ENCODE data around the gene CIAPIN1. TPM values are rescaled to one million over a fixed set of nuclear protein-coding genes. Genes with fewer than 3 reads are reported as not detected.

CIAPIN1 gene
- total and polyA plus RNA-seq, 8 donors = 14.0 to 146 (median 32.7) TPM

DNA sequence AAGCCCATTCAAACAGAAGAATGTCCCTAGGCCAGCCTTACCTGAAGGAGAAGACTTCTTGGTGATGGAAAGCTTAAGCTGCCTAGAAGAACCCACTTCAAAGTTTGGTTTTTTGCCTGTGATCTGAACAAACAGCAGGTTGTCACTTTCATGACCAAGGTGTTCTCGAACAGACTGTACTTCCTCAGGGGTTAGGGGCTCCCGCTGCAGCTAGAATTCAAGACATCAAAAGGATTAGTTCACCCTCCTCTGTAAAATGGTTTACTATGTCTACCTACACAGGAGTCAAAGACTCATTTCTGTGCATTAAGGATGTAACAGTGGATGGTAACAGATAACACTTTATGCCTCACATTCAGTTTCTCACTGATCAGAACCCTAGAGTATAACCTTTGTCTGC, 13.2 kb downstream of the CIAPIN1 start:
- H3K36me3 ChIP-seq = peaks cover 82 to 100% (median 98%) of the 10 kb centered on the region in 4 donors
- intact Hi-C loops (cut with DNase I; ENCODE audit: low total_unique reads) = no loop called here
- TF ChIP-seq, protein P1, sequence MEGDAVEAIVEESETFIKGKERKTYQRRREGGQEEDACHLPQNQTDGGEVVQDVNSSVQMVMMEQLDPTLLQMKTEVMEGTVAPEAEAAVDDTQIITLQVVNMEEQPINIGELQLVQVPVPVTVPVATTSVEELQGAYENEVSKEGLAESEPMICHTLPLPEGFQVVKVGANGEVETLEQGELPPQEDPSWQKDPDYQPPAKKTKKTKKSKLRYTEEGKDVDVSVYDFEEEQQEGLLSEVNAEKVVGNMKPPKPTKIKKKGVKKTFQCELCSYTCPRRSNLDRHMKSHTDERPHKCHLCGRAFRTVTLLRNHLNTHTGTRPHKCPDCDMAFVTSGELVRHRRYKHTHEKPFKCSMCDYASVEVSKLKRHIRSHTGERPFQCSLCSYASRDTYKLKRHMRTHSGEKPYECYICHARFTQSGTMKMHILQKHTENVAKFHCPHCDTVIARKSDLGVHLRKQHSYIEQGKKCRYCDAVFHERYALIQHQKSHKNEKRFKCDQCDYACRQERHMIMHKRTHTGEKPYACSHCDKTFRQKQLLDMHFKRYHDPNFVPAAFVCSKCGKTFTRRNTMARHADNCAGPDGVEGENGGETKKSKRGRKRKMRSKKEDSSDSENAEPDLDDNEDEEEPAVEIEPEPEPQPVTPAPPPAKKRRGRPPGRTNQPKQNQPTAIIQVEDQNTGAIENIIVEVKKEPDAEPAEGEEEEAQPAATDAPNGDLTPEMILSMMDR (IDR thresholded peaks at IDR 0.05) = no peak
- TF ChIP-seq POLR2A (IDR thresholded peaks at IDR 0.05) (no peak), POLR2AphosphoS5 (IDR thresholded peaks at IDR 0.05) (no peak), EP300 (IDR thresholded peaks at IDR 0.05) (no peak)
- no peaks in the 10 kb centered on the region for H3K27me3 ChIP-seq
- H3K4me3 ChIP-seq = no peak overlapping the region
- WGBS, 5 donors = 93 to 97% (median 94%) methylated on average over 2 of the region's 2 CpGs
- H3K27ac ChIP-seq = no peak overlapping the region
- H3K9me3 ChIP-seq = no peaks in the 10 kb centered on the region
- DNase-seq = no peak
- peaks cover 0 to 10% (median 3%) of the 10 kb centered on the region in 4 donors for H3K4me1 ChIP-seq

GRCh38 chr16:57432989-57433388, 14.2 kb downstream of the CIAPIN1 start:
- DNase-seq = peak in 1 of 2 donors; percentile 11
- 82 to 91% (median 88%) methylated on average over 3 of the region's 3 CpGs for WGBS, 5 donors
- peaks cover 85 to 100% (median 98%) of the 10 kb centered on the region in 4 donors for H3K36me3 ChIP-seq
- intact Hi-C loops (cut with DNase I; ENCODE audit: low total_unique reads) = no loop called here
- H3K27me3 ChIP-seq = no peaks in the 10 kb centered on the region
- H3K9me3 ChIP-seq = no peaks in the 10 kb centered on the region
- peaks cover 0 to 10% (median 3%) of the 10 kb centered on the region in 4 donors for H3K4me1 ChIP-seq
- no peak overlapping the region for H3K4me3 ChIP-seq
- H3K27ac ChIP-seq = peak overlapping the region in 2 of 5 donors; percentile 37 to 52
- TF ChIP-seq EP300 (IDR thresholded peaks at IDR 0.05) = no peak
- no peak for TF ChIP-seq POLR2AphosphoS5 (IDR thresholded peaks at IDR 0.05)
- TF ChIP-seq POLR2A (IDR thresholded peaks at IDR 0.05) = no peak
- TF ChIP-seq, protein P1 (IDR thresholded peaks at IDR 0.05) = no peak

- 51 to 84% (median 71%) methylated on average over 2 of the region's 2 CpGs for WGBS, 5 donors
- peaks cover 0 to 10% (median 4%) of the 10 kb centered on the region in 4 donors for H3K4me1 ChIP-seq
- peak overlapping the region in 3 of 5 donors; percentile 37 to 52 (median 41) for H3K27ac ChIP-seq
- no peaks in the 10 kb centered on the region for H3K9me3 ChIP-seq
- H3K36me3 ChIP-seq = peaks cover 85 to 100% (median 97%) of the 10 kb centered on the region in 4 donors
- no peak for DNase-seq
- no peaks in the 10 kb centered on the region for H3K27me3 ChIP-seq
- intact Hi-C loops (cut with DNase I; ENCODE audit: low total_unique reads) = no loop called here
- H3K4me3 ChIP-seq = no peak overlapping the region
- no peak for TF ChIP-seq POLR2A (IDR thresholded peaks at IDR 0.05)
- no peak for TF ChIP-seq EP300 (IDR thresholded peaks at IDR 0.05)
- peak in 1 of 3 donors; percentile 14 for TF ChIP-seq POLR2AphosphoS5 (IDR thresholded peaks at IDR 0.05)
These were observed 14.7 kb downstream of the CIAPIN1 start for GRCh38 chr16:57432505-57432904.

DNA sequence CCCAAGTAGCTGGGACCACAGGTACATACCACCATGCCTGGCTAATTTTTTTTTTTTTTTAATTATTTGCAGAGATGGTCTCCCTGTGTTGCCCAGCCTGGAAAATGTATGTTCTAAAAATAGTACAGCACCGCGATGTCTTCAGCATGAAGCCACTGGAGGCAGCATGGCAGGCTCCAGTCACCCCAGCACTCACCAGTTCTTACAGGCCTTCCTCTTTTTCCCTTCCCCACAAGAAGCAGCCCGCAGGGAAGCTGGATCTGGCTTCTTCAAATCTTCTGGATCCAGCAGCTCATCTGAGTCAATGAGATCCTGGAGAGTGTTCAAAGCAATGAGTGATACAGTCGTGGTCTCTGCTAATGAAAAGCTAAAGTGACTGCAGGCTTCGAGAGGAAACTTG, 16.2 kb downstream of the CIAPIN1 start:
- no peak for DNase-seq
- TF ChIP-seq POLR2AphosphoS5 (IDR thresholded peaks at IDR 0.05) (no peak), EP300 (IDR thresholded peaks at IDR 0.05) (no peak), POLR2A (IDR thresholded peaks at IDR 0.05) (no peak)
- TF ChIP-seq, protein P1 (IDR thresholded peaks at IDR 0.05) = no peak
- intact Hi-C loops (cut with DNase I; ENCODE audit: low total_unique reads) = no loop called here

GRCh38 chr16:57427824-57428223, 19.4 kb downstream of the CIAPIN1 start:
- H3K27me3 ChIP-seq = no peaks in the 10 kb centered on the region
- no peaks in the 10 kb centered on the region for H3K9me3 ChIP-seq
- H3K4me3 ChIP-seq = no peak overlapping the region
- no peak overlapping the region for H3K27ac ChIP-seq
- TF ChIP-seq, protein P1 (IDR thresholded peaks at IDR 0.05) = no peak
- TF ChIP-seq EP300 (IDR thresholded peaks at IDR 0.05) (no peak), POLR2AphosphoS5 (IDR thresholded peaks at IDR 0.05) (no peak), POLR2A (IDR thresholded peaks at IDR 0.05) (no peak)
- intact Hi-C loops (cut with DNase I; ENCODE audit: low total_unique reads) = loop anchor here (10.0 kb wide), 1 partner anchor 87 kb away; no protein-coding TSS in a partner anchor
- H3K4me1 ChIP-seq = peaks cover 0 to 21% (median 9%) of the 10 kb centered on the region in 4 donors
- peaks cover 44 to 68% (median 63%) of the 10 kb centered on the region in 4 donors for H3K36me3 ChIP-seq
- no peak for DNase-seq

More for the DNA sequence above, 16.2 kb downstream of the CIAPIN1 start:
- Histone ChIP-seq H3K36me3 (peaks cover 75 to 97% (median 95%) of the 10 kb centered on the region in 4 donors), H3K9me3 (no peaks in the 10 kb centered on the region), H3K4me1 (peaks cover 0 to 15% (median 7%) of the 10 kb centered on the region in 4 donors), H3K27ac (no peak overlapping the region), H3K4me3 (no peak overlapping the region), H3K27me3 (no peaks in the 10 kb centered on the region)
- WGBS, 5 donors = 82 to 95% (median 91%) methylated on average over 5 of the region's 5 CpGs

All from stomach (tissue), 9 donors.